DND-41 (cell line): ENCODE measurements around the gene RENBP.

Source experiments
- ATAC-seq: fragments of 200-7000 bp; cut with Tn5 transposase; 3 replicates; pipeline ENCODE4 v1.9.1; 2021; ENCODE audit warnings: low read depth; ENCODE audit not compliant: insufficient read depth
- DNase-seq: peaks from one replicate; pipeline ENCODE4 v3.0.0-alpha.2; 2020
- H2AFZ ChIP-seq: 2 replicates; pipeline ENCODE4 v1.6.0; 2012; ENCODE audit warnings: low read depth, low read length
- H3K27ac ChIP-seq: 2 replicates; pipeline ENCODE4 v1.5.1; 2012; ENCODE audit warnings: low read length, inconsistent platforms
- H3K27me3 ChIP-seq: fragments of 200-600 bp; sonication (generic); 2 replicates; pipeline ENCODE4 v1.6.0; 2012; ENCODE audit warnings: low read length, mild to moderate bottlenecking, inconsistent platforms; ENCODE audit not compliant: insufficient read depth, poor library complexity
- H3K36me3 ChIP-seq: 2 replicates; pipeline ENCODE4 v1.5.1; 2012; ENCODE audit warnings: low read length, inconsistent platforms; ENCODE audit not compliant: insufficient read depth
- H3K4me1 ChIP-seq: 2 replicates; pipeline ENCODE4 v1.5.1; 2012; ENCODE audit warnings: mild to moderate bottlenecking, low read length; ENCODE audit not compliant: insufficient read depth
- H3K4me2 ChIP-seq: 2 replicates; pipeline ENCODE4 v1.6.0; 2012; ENCODE audit warnings: mild to moderate bottlenecking, moderate library complexity, low read length, inconsistent platforms; ENCODE audit not compliant: insufficient read depth
- H3K4me3 ChIP-seq, 2 experiments: fragments of 200-600 bp in 1 of 2; shearing (Covaris generic) in 1 of 2; 2 replicates each; pipeline ENCODE4 v1.5.1; 2012 to 2016; ENCODE audit warnings: inconsistent platforms in 2 of 2, low read length in 2 of 2, mild to moderate bottlenecking in 2 of 2, low read depth in 1 of 2, moderate library complexity in 1 of 2
- H3K79me2 ChIP-seq: 2 replicates; pipeline ENCODE4 v1.6.0; 2012; ENCODE audit warnings: low read length, inconsistent platforms; ENCODE audit not compliant: insufficient read depth
- H3K9ac ChIP-seq: 2 replicates; pipeline ENCODE4 v1.6.0; 2012; ENCODE audit warnings: low read depth, mild to moderate bottlenecking, inconsistent platforms, low read length, moderate library complexity
- H3K9me3 ChIP-seq: 2 replicates; pipeline ENCODE4 v1.5.1; 2012; ENCODE audit warnings: low read length, moderate library complexity, mild to moderate bottlenecking, inconsistent platforms; ENCODE audit not compliant: insufficient read depth, severe bottlenecking
- H4K20me1 ChIP-seq: 2 replicates; pipeline ENCODE4 v1.6.0; 2012; ENCODE audit warnings: low read length; ENCODE audit not compliant: insufficient read depth
- EZH2 ChIP-seq: IDR thresholded peaks from 3 replicates; pipeline ENCODE4 v1.6.1; 2012; ENCODE audit warnings: borderline replicate concordance, low read depth, mild to moderate bottlenecking, moderate library complexity, low read length, inconsistent platforms; ENCODE audit not compliant: severe bottlenecking
- TF ChIP-seq, protein P1 (sequence below): IDR thresholded peaks from 2 replicates; pipeline ENCODE4 v1.5.1; 2012; ENCODE audit warnings: borderline replicate concordance, low read length, moderate library complexity, mild to moderate bottlenecking; ENCODE audit not compliant: poor library complexity, severe bottlenecking; ENCODE audit errors: extremely low read depth

RENBP gene

DNA sequence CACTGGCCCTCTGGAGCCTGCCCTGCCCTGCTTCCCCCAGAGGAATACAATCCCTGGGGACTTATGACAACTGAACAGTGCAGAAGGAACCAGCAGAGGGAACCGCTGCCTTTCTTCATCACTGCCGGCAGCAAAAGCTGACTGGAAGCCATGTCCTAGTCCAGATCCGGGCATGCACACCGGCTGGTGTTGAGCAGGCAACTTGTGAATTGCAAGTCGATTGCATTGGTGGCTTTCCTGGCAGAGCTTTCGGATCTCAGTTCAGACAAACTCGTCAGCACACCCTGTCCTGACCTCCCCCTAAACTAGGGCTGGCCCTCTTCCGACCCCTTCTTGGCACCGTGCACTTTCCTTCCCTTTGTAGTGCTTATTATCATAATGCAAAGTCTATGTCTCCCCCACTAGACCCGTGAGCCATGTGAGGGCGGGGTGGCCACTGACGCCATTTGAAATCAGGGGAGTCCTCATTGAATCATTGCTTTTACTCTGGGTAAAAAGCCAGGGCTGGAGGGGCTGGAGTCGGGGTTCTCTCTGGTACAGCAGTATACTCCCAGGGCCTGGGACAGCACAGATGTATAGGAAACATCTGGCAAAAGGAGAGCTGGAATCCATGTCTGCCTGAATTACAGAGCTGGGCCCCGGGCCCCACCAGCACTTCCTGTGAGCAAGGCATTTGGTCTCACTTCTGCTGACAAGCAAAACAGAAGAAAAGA is 20.1 kb downstream of the RENBP start:
- H3K36me3 ChIP-seq = peaks cover 58% of the 10 kb centered on the region
- H3K4me1 ChIP-seq = peaks cover 55% of the 10 kb centered on the region
- no peaks in the 10 kb centered on the region for H3K9me3 ChIP-seq
- H2AFZ ChIP-seq = no peak overlapping the region
- peak overlapping the region; percentile 99 for H3K9ac ChIP-seq
- H3K27me3 ChIP-seq = no peaks in the 10 kb centered on the region
- peaks cover 76% of the 10 kb centered on the region for H3K79me2 ChIP-seq
- H3K4me3 ChIP-seq = peak overlapping the region; percentile 64 to 85; a peak in 3 of 4 replicates
- no peak for TF ChIP-seq EZH2
- TF ChIP-seq, protein P1, sequence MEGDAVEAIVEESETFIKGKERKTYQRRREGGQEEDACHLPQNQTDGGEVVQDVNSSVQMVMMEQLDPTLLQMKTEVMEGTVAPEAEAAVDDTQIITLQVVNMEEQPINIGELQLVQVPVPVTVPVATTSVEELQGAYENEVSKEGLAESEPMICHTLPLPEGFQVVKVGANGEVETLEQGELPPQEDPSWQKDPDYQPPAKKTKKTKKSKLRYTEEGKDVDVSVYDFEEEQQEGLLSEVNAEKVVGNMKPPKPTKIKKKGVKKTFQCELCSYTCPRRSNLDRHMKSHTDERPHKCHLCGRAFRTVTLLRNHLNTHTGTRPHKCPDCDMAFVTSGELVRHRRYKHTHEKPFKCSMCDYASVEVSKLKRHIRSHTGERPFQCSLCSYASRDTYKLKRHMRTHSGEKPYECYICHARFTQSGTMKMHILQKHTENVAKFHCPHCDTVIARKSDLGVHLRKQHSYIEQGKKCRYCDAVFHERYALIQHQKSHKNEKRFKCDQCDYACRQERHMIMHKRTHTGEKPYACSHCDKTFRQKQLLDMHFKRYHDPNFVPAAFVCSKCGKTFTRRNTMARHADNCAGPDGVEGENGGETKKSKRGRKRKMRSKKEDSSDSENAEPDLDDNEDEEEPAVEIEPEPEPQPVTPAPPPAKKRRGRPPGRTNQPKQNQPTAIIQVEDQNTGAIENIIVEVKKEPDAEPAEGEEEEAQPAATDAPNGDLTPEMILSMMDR = peak; percentile 67
- peaks cover 34% of the 10 kb centered on the region for H4K20me1 ChIP-seq
- H3K27ac ChIP-seq = peak overlapping the region; percentile 100
- ATAC-seq = no peak
- peak overlapping the region; percentile 74 for H3K4me2 ChIP-seq
- peak; percentile 66 for DNase-seq

DNA sequence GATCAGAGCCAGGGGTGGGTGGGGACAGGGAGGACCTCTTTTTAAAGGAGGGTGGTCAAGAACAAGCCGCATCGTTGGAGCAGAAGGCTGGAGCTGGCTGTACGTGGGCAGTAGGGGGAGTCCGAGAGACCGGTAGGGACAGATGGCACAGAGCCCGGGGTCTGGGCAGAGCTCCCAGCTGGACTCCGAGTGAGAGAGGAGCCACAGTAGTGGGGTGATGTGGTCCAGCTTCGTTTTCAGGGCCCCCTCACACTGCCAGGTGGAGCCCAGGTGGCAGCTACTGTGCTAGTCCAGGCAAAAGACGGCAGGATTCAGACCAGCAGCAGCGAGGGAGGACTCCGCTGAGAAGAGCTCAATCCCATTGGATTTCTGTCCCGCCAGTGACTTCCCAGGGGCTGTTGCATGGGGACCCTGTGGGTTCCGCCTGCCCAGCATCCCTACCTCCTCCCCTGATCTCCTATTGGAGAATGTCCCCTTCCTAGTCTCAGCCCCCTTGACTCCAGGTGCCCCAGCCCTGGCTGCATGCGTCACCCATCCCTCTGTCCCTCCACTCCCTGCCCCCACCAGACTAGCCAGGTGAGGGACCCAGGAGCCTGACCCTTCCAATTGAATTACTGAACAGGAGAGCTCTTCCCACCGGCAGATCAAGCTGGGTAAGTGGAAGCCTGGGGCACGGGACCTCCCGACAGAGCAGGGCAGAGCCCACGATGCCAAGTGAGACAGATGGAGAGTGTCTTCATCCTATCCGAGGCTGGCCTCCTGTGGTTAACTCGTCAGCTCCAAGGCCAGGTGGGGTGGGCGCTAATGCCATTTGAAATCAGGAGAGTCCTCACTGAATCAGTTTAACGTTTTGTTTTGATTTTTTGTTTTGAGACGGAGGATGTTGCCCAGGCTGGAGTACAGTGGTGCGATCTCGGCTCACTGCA is 21.2 kb downstream of the RENBP start:
- H3K79me2 ChIP-seq = peaks cover 72% of the 10 kb centered on the region
- no peak for ATAC-seq
- peaks cover 48% of the 10 kb centered on the region for H3K4me1 ChIP-seq
- peaks cover 68% of the 10 kb centered on the region for H3K36me3 ChIP-seq
- DNase-seq = no peak
- H3K27me3 ChIP-seq = no peaks in the 10 kb centered on the region
- H3K27ac ChIP-seq = peak overlapping the region; percentile 57
- H3K4me3 ChIP-seq = peak overlapping the region in 1 of 2 experiments; percentile 64; a peak in 2 of 4 replicates
- peak overlapping the region; percentile 74 for H3K4me2 ChIP-seq
- no peak overlapping the region for H2AFZ ChIP-seq
- peaks cover 34% of the 10 kb centered on the region for H4K20me1 ChIP-seq
- H3K9me3 ChIP-seq = no peaks in the 10 kb centered on the region
- H3K9ac ChIP-seq = peak overlapping the region; percentile 99
- TF ChIP-seq, protein P1 = no peak

DNA sequence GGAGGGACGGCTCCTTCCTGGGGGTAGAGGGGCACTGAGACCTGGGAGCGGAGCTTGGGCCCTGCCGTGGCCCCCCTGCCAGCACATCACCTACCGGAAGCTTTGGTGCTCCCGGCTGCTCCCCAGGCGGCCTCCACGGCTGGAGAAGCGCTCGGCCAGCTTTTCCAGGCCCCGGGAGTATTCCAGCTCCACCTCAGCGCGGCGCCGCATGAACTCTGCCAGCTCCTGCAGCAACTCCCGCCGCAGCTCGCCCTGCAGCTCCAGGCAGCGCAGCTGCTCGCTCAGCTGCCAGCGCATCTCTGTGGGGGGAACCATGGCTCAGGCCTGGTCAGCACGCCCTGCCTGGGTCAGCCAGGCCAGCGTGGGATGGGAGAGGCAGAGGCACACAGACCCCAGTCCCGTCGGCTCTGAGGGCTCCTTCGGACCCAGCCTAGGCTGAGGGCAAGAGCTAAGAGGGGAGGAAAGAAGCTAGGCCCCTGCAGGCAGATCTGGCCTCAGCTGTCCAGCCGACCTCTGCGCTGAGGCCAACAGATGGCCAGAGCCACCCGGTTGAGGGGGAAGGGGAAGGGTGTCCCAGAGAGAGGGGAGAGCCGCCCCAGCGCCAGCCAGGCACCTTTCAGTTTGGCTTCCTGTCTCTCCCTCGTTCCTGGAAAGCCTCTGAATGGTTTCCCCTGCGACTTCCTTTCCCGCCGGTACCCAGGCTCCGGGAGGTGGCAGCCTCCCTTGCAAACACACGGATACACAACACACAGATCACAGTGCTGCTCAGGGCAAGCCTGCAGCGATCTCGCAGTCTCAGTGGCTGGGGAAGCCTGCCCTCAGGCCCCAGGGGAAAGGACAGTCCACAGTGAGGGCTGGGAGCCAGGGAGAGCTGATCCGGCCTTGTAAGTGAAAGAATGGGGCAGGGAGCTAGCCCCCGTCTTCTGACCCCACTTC is 22.7 kb downstream of the RENBP start:
- DNase-seq = peak; percentile 62
- Histone ChIP-seq H3K4me2 (peak overlapping the region; percentile 12; the same call in 1 of the 2 replicates), H3K4me1 (peaks cover 41% of the 10 kb centered on the region), H3K36me3 (peaks cover 77% of the 10 kb centered on the region), H3K79me2 (peaks cover 70% of the 10 kb centered on the region), H3K9me3 (no peaks in the 10 kb centered on the region), H4K20me1 (peaks cover 34% of the 10 kb centered on the region), H3K4me3 (0 out of 4 replicates have a peak overlapping the region, but pooled peaks of 1 of the 2 experiments have one; percentile 64), H3K27me3 (no peaks in the 10 kb centered on the region), H2AFZ (no peak overlapping the region), H3K9ac (no peak overlapping the region; the same call in 1 of the 2 replicates), H3K27ac (peak overlapping the region; percentile 56; the same call in 1 of the 2 replicates)
- ATAC-seq = peak; percentile 7; the same call in 1 of the 3 replicates
- no peak for TF ChIP-seq EZH2
- TF ChIP-seq, protein P1 = no peak
